ENCODE data around the gene CXorf38. TPM values are rescaled to one million over a fixed set of nuclear protein-coding genes. Genes with fewer than 3 reads are reported as not detected.
"Not testable (repeated sequence)": the region's sequence is repeated elsewhere in the genome, so short reads cannot be mapped to it uniquely, and the experiment has no call there.

The CXorf38 gene
- total RNA-seq, 1 donor from 2014 or later = 11.9 TPM

GRCh38 chrX:40617566-40617965, 29.8 kb downstream of the CXorf38 start:
- no peak for TF ChIP-seq CTCF (IDR thresholded peaks at IDR 0.05)
- Histone ChIP-seq H3K4me3 (no peak overlapping the region), H3K9me3 (no peaks in the 10 kb centered on the region), H3K27ac (no peak overlapping the region), H3K36me3 (no peaks in the 10 kb centered on the region), H3K4me1 (no peaks in the 10 kb centered on the region), H3K27me3 (no peaks in the 10 kb centered on the region)
- intact Hi-C loops (cut with DNase I) = no loop called here
- no peak for DNase-seq (ENCODE audit: low spot score in 2 of 2)

GRCh38 chrX:40615976-40616375, 31.4 kb downstream of the CXorf38 start:
- TF ChIP-seq CTCF (IDR thresholded peaks at IDR 0.05) = no peak
- DNase-seq (ENCODE audit: low spot score in 2 of 2) = no peak

GRCh38 chrX:40612511-40612910, 34.9 kb downstream of the CXorf38 start:
- H3K4me1 ChIP-seq = no peaks in the 10 kb centered on the region
- DNase-seq (ENCODE audit: low spot score in 2 of 2) = no peak
- TF ChIP-seq CTCF (IDR thresholded peaks at IDR 0.05) = no peak
- intact Hi-C loops (cut with DNase I) = no loop called here
- H3K9me3 ChIP-seq = no peaks in the 10 kb centered on the region
- no peaks in the 10 kb centered on the region for H3K36me3 ChIP-seq
- no peak overlapping the region for H3K4me3 ChIP-seq
- no peaks in the 10 kb centered on the region for H3K27me3 ChIP-seq
- H3K27ac ChIP-seq = no peak overlapping the region

More at GRCh38 chrX:40615976-40616375, 31.4 kb downstream of the CXorf38 start:
- Histone ChIP-seq H3K36me3 (no peaks in the 10 kb centered on the region), H3K27ac (no peak overlapping the region), H3K4me3 (no peak overlapping the region), H3K4me1 (no peaks in the 10 kb centered on the region), H3K27me3 (no peaks in the 10 kb centered on the region), H3K9me3 (no peaks in the 10 kb centered on the region)
- intact Hi-C loops (cut with DNase I) = no loop called here

- Histone ChIP-seq H3K27me3 (no peaks in the 10 kb centered on the region), H3K27ac (no peak overlapping the region), H3K36me3 (peaks cover 0 to 2% of the 10 kb centered on the region in 2 donors), H3K4me1 (no peaks in the 10 kb centered on the region), H3K4me3 (no peak overlapping the region), H3K9me3 (no peaks in the 10 kb centered on the region)
- intact Hi-C loops (cut with DNase I) = no loop called here
- no peak for DNase-seq (ENCODE audit: low spot score in 2 of 2)
- no peak for TF ChIP-seq CTCF (IDR thresholded peaks at IDR 0.05)
Observed at GRCh38 chrX:40607381-40607780, 40.0 kb downstream of the CXorf38 start.

- TF ChIP-seq CTCF (IDR thresholded peaks at IDR 0.05) = no peak
- peaks cover 3 to 17% of the 10 kb centered on the region in 2 donors for H3K36me3 ChIP-seq
- no peaks in the 10 kb centered on the region for H3K4me1 ChIP-seq
- H3K9me3 ChIP-seq = no peaks in the 10 kb centered on the region
- H3K27ac ChIP-seq = no peak overlapping the region
- H3K4me3 ChIP-seq = no peak overlapping the region
- no peak for DNase-seq (ENCODE audit: low spot score in 2 of 2)
- intact Hi-C loops (cut with DNase I) = no loop called here
- H3K27me3 ChIP-seq = no peaks in the 10 kb centered on the region
Observed at GRCh38 chrX:40603446-40603845, 43.9 kb downstream of the CXorf38 start.

- H3K9me3 ChIP-seq; H3K27ac ChIP-seq; DNase-seq (ENCODE audit: low spot score in 2 of 2); H3K4me1 ChIP-seq; H3K4me3 ChIP-seq; H3K27me3 ChIP-seq; intact Hi-C loops (cut with DNase I): not testable (repeated sequence)
- H3K36me3 ChIP-seq = peaks cover 3 to 24% of the 10 kb centered on the region in 2 donors
Observed at GRCh38 chrX:40589616-40590321, 57.6 kb downstream of the CXorf38 start.

- H3K4me3 ChIP-seq; DNase-seq (ENCODE audit: low spot score in 2 of 2); H3K27ac ChIP-seq; H3K27me3 ChIP-seq; H3K4me1 ChIP-seq; intact Hi-C loops (cut with DNase I); H3K9me3 ChIP-seq: not testable (repeated sequence)
- peaks cover 0 to 17% of the 10 kb centered on the region in 2 donors for H3K36me3 ChIP-seq
Observed at GRCh38 chrX:40587623-40588022, 59.7 kb downstream of the CXorf38 start.
